WTC11 (cell line): ENCODE results near the gene SBK3. TPM values are rescaled to one million over a fixed set of nuclear protein-coding genes. Genes with fewer than 3 reads are reported as not detected.

Experiments used
- ATAC-seq: fragments of 200-7000 bp; cut with Tn5 transposase; 2 replicates; pipeline ENCODE4 v1.10.0; 2021; ENCODE audit warnings: mild to moderate bottlenecking, moderate library complexity
- Bru-seq: library from RNA; stranded (reverse); fragments of 400-500 nt; gene quantifications from one replicate; lab custom pipeline; 2021; lab: Mats Ljungman, UMichigan
- CTCF ChIA-PET: fragments of 300-600 bp; sonication (Branson Sonifier 250); formaldehyde crosslinking; loops from one replicate; lab custom pipeline; 2021; ENCODE audit warnings: antibody characterized with exemption; lab: Charles Lee
- POLR2A ChIA-PET: fragments of 350-600 bp; sonication (Branson Sonifier 250); formaldehyde crosslinking; loops from one replicate; lab custom pipeline; 2021; ENCODE audit warnings: antibody characterized with exemption; lab: Charles Lee
- DNase-seq: peaks from one replicate; pipeline ENCODE4 v3.0.0; 2021; ENCODE audit warnings: low spot score
- H3K27ac Mint-ChIP-seq: 2 replicates; pipeline ENCODE4 v1.8.0; 2021; ENCODE audit warnings: mixed read lengths
- H3K27me3 Mint-ChIP-seq: 2 replicates; pipeline ENCODE4 v1.8.0; 2021; ENCODE audit warnings: low read depth, mild to moderate bottlenecking, moderate library complexity, mixed read lengths
- H3K36me3 Mint-ChIP-seq: 2 replicates; pipeline ENCODE4 v1.8.0; 2021; ENCODE audit warnings: mixed read lengths
- H3K4me1 Mint-ChIP-seq: 2 replicates; pipeline ENCODE4 v1.8.0; 2022; ENCODE audit warnings: mixed read lengths
- H3K4me3 Mint-ChIP-seq: 2 replicates; pipeline ENCODE4 v1.8.0; 2021; ENCODE audit warnings: mild to moderate bottlenecking, moderate library complexity, mixed read lengths
- H3K9me3 Mint-ChIP-seq: 2 replicates; pipeline ENCODE4 v1.8.0; 2021; ENCODE audit warnings: mixed read lengths
- ARID4B ChIP-seq: sonication (generic); formaldehyde crosslinking; IDR thresholded peaks from 2 replicates; pipeline ENCODE4 v1.8.0; 2023; ENCODE audit warnings: missing genetic modification reagents, mild to moderate bottlenecking, borderline replicate concordance
- CREB1 ChIP-seq: sonication (generic); formaldehyde crosslinking; IDR thresholded peaks from 2 replicates; pipeline ENCODE4 v1.8.0; 2023; ENCODE audit warnings: mild to moderate bottlenecking, missing genetic modification reagents
- FOXJ3 ChIP-seq: sonication (generic); formaldehyde crosslinking; IDR thresholded peaks from 2 replicates; pipeline ENCODE4 v1.9.0; 2021; ENCODE audit warnings: missing genetic modification reagents, mild to moderate bottlenecking, borderline replicate concordance
- FOXK1 ChIP-seq: sonication (generic); formaldehyde crosslinking; IDR thresholded peaks from 2 replicates; pipeline ENCODE4 v1.8.0; 2022; ENCODE audit warnings: mild to moderate bottlenecking, moderate library complexity, missing genetic modification reagents
- FOXP1 ChIP-seq: sonication (generic); formaldehyde crosslinking; IDR thresholded peaks from 2 replicates; pipeline ENCODE4 v1.8.0; 2022; ENCODE audit warnings: missing genetic modification reagents, mild to moderate bottlenecking, moderate library complexity, borderline replicate concordance
- GRHL2 ChIP-seq: fragments of 250-450 bp; sonication (Bioruptor Pico); IDR thresholded peaks from 2 replicates; pipeline ENCODE4 v1.8.0; 2022; ENCODE audit warnings: mild to moderate bottlenecking, moderate library complexity; ENCODE audit not compliant: insufficient replicate concordance, severe bottlenecking
- HMGA2 ChIP-seq: fragments of 250-450 bp; sonication (Bioruptor Pico); IDR thresholded peaks from 2 replicates; pipeline ENCODE4 v1.4.0; 2021; ENCODE audit warnings: mild to moderate bottlenecking, moderate library complexity
- NFATC4 ChIP-seq: fragments of 250-450 bp; sonication (Bioruptor Pico); IDR thresholded peaks from 2 replicates; pipeline ENCODE4 v1.9.0; 2021; ENCODE audit warnings: mild to moderate bottlenecking
- NR1H2 ChIP-seq: sonication (generic); formaldehyde crosslinking; IDR thresholded peaks from 2 replicates; pipeline ENCODE4 v1.9.0; 2021; ENCODE audit warnings: mild to moderate bottlenecking, moderate library complexity, missing genetic modification reagents
- RELA ChIP-seq: sonication (generic); formaldehyde crosslinking; IDR thresholded peaks from 2 replicates; pipeline ENCODE4 v1.8.1; 2022; ENCODE audit warnings: missing genetic modification reagents, mild to moderate bottlenecking, borderline replicate concordance
- STAT6 ChIP-seq: sonication (generic); formaldehyde crosslinking; conservative IDR thresholded peaks from 2 replicates; pipeline ENCODE4 v1.8.1; 2023; ENCODE audit warnings: mild to moderate bottlenecking, low read depth, missing genetic modification reagents, moderate library complexity
- TCF7 ChIP-seq: sonication (generic); formaldehyde crosslinking; IDR thresholded peaks from 2 replicates; pipeline ENCODE4 v1.8.0; 2022; ENCODE audit warnings: mild to moderate bottlenecking, low read depth, missing genetic modification reagents, moderate library complexity
- TP53 ChIP-seq: sonication (generic); formaldehyde crosslinking; IDR thresholded peaks from 2 replicates; pipeline ENCODE4 v1.8.1; 2023; ENCODE audit warnings: mild to moderate bottlenecking, missing genetic modification reagents
- ZNF281 ChIP-seq: sonication (generic); formaldehyde crosslinking; IDR thresholded peaks from 2 replicates; pipeline ENCODE4 v1.8.0; 2023; ENCODE audit warnings: mild to moderate bottlenecking, missing genetic modification reagents
- long read RNA-seq, 3 experiments: library from RNA in 1 of 3; library from capped mRNA in 1 of 3; library from polyadenylated mRNA in 1 of 3; unstranded in 2 of 3; stranded (forward) in 1 of 3; transcript quantifications; one replicate each; pipeline ENCODE4 v2.0.0, GENCODE V29; 2021
- total RNA-seq: library from RNA; stranded (reverse); gene quantifications from 3 replicates; pipeline ENCODE4 v1.2.3, GENCODE V29; 2021
- TF ChIP-seq, protein P1 (sequence below): sonication (generic); formaldehyde crosslinking; IDR thresholded peaks from 2 replicates; pipeline ENCODE4 v1.8.0; 2022; ENCODE audit warnings: mild to moderate bottlenecking, missing genetic modification reagents
- TF ChIP-seq, protein P2 (sequence below): sonication (generic); formaldehyde crosslinking; IDR thresholded peaks from 2 replicates; pipeline ENCODE4 v1.8.0; 2023; ENCODE audit warnings: missing genetic modification reagents

SBK3 gene, protein sequence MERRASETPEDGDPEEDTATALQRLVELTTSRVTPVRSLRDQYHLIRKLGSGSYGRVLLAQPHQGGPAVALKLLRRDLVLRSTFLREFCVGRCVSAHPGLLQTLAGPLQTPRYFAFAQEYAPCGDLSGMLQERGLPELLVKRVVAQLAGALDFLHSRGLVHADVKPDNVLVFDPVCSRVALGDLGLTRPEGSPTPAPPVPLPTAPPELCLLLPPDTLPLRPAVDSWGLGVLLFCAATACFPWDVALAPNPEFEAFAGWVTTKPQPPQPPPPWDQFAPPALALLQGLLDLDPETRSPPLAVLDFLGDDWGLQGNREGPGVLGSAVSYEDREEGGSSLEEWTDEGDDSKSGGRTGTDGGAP
- 0.90 to 1.3 TPM (median 1.1 TPM) in 3 replicates for total RNA-seq
- percentile 25 among the genes with signal in this experiment for Bru-seq, nascent RNA
- long read RNA-seq, experiment 1, partial matches to known transcripts = 1 of 5 reads
- long read RNA-seq, experiment 1, other reads (novel, unspliced or antisense) = 4 of 5 reads
- long read RNA-seq, experiment 2, partial matches to known transcripts = 1 of 1 reads
- long read RNA-seq, experiment 2, other reads (novel, unspliced or antisense) = 0 of 1 reads
- long read RNA-seq, experiment 3 = 0 reads

- Mint-ChIP-seq H3K4me1 (peaks cover 30% of the 10 kb centered on the region), H3K27ac (no peak within 1 kb of the TSS), H3K9me3 (peaks cover 14% of the 10 kb centered on the region), H3K36me3 (no peaks in the 10 kb centered on the region), H3K4me3 (no peak within 1 kb of the TSS), H3K27me3 (peaks cover 3% of the 10 kb centered on the region; the same call in 1 of the 2 replicates)
- TF ChIP-seq HMGA2 (CRISPR knock-in tag) (no peak), CREB1 (CRISPR knock-in tag) (no peak), FOXP1 (CRISPR knock-in tag) (no peak), TP53 (CRISPR knock-in tag) (no peak), TCF7 (CRISPR knock-in tag) (no peak)
- ATAC-seq (no peak), DNase-seq (no peak)
- CTCF ChIA-PET = no interaction called here
- POLR2A ChIA-PET = no interaction called here
These were observed at the start of gene SBK3 for GRCh38 chr19:55545443-55545842. Gene SBK3, minus strand, starts transcription at chr19:55545543. Its CDS starts 0 bp downstream, at chr19:55545543.

GRCh38 chr19:55593096-55593772, 47.9 kb upstream of the SBK3 start:
- ChIA-PET CTCF (interaction anchor here (0.9 to 2.6 kb wide), 4 partner anchors 13 to 126 kb away, joined by 3 to 12 read pairs (median 4); partner anchors contain the start of gene ZNF865), POLR2A (interaction anchor here (1.7 kb wide), 1 partner anchor 13 kb away, joined by 9 read pairs; the partner anchor contains the start of gene ZNF865)
- Mint-ChIP-seq H3K36me3 (peaks cover 23% of the 10 kb centered on the region), H3K4me3 (no peak overlapping the region), H3K4me1 (peaks cover 25% of the 10 kb centered on the region), H3K9me3 (no peaks in the 10 kb centered on the region), H3K27ac (no peak overlapping the region; the same call in 1 of the 2 replicates), H3K27me3 (peaks cover 9% of the 10 kb centered on the region)
- DNase-seq (no peak), ATAC-seq (no peak; the same call in none of the 2 replicates)
- TF ChIP-seq, protein P1, sequence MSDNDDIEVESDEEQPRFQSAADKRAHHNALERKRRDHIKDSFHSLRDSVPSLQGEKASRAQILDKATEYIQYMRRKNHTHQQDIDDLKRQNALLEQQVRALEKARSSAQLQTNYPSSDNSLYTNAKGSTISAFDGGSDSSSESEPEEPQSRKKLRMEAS (CRISPR knock-in tag) = no peak
- no peak for TF ChIP-seq NFATC4 (CRISPR knock-in tag)

- peaks cover 9% of the 10 kb centered on the region for H3K27me3 Mint-ChIP-seq
- H3K36me3 Mint-ChIP-seq = peaks cover 23% of the 10 kb centered on the region
- ATAC-seq (no peak), DNase-seq (no peak)
- H3K9me3 Mint-ChIP-seq = no peaks in the 10 kb centered on the region
- H3K4me1 Mint-ChIP-seq = peaks cover 20% of the 10 kb centered on the region
- POLR2A ChIA-PET = interaction anchor here (1.7 kb wide), 1 partner anchor 13 kb away, joined by 9 read pairs; the partner anchor contains the start of gene ZNF865
- CTCF ChIA-PET = interaction anchor here (0.9 to 2.6 kb wide), 3 partner anchors 13 to 125 kb away, joined by 3 to 12 read pairs (median 3); partner anchors contain the start of gene ZNF865
- no peak overlapping the region for H3K27ac Mint-ChIP-seq
- no peak overlapping the region for H3K4me3 Mint-ChIP-seq
- TF ChIP-seq, protein P2, sequence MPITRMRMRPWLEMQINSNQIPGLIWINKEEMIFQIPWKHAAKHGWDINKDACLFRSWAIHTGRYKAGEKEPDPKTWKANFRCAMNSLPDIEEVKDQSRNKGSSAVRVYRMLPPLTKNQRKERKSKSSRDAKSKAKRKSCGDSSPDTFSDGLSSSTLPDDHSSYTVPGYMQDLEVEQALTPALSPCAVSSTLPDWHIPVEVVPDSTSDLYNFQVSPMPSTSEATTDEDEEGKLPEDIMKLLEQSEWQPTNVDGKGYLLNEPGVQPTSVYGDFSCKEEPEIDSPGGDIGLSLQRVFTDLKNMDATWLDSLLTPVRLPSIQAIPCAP (CRISPR knock-in tag) = no peak
- TF ChIP-seq FOXK1 (CRISPR knock-in tag) = no peak
- TF ChIP-seq FOXJ3 (CRISPR knock-in tag) = no peak
- TF ChIP-seq ZNF281 (CRISPR knock-in tag) = no peak
- TF ChIP-seq NR1H2 (CRISPR knock-in tag) = no peak
- no peak for TF ChIP-seq ARID4B
- no peak for TF ChIP-seq STAT6 (CRISPR knock-in tag)
- TF ChIP-seq RELA (CRISPR knock-in tag) = no peak
- TF ChIP-seq GRHL2 (CRISPR knock-in tag) = no peak
These were observed 47.2 kb upstream of the SBK3 start for GRCh38 chr19:55592391-55593090.
